ENCODE results near the gene RCOR2. TPM values are rescaled to one million over a fixed set of nuclear protein-coding genes. Genes with fewer than 3 reads are reported as not detected.

Gene RCOR2
- total and polyA plus RNA-seq, 4 donors, result 3.0 to 23.9 (median 16.3) TPM

- Histone ChIP-seq H3K27me3 (ENCODE audit: control insufficient read depth, insufficient read depth, low read length) (no peaks in the 10 kb centered on the region), H3K9me3 (ENCODE audit: control insufficient read depth, insufficient read depth, low read length) (no peaks in the 10 kb centered on the region), H3K36me3 (ENCODE audit: control insufficient read depth, insufficient read depth, low read length) (peaks cover 88% of the 10 kb centered on the region), H3K4me1 (ENCODE audit: control insufficient read depth, insufficient read depth, low read length) (no peaks in the 10 kb centered on the region), H3K4me3 (ENCODE audit: low read depth, low read length) (no peak overlapping the region), H3K27ac (ENCODE audit: low read depth, low read length) (no peak overlapping the region)
- DNase-seq (ENCODE audit: low read depth in 4 of 6, low spot score in 6 of 6), result no peak
- 100% methylated on average over 1 of the region's 3 CpGs for WGBS (ENCODE audit: insufficient coverage)
Observed at GRCh38 chr11:63901660-63902059, 15.3 kb downstream of the RCOR2 start.

GRCh38 chr11:63897459-63898146 lies 19.4 kb downstream of the RCOR2 start:
- WGBS (ENCODE audit: insufficient coverage), result 63% methylated on average over 6 of the region's 10 CpGs
- peak in 1 of 6 donors; percentile 81 for DNase-seq (ENCODE audit: low read depth in 4 of 6, low spot score in 6 of 6)
- peaks cover 65% of the 10 kb centered on the region for H3K36me3 ChIP-seq (ENCODE audit: control insufficient read depth, insufficient read depth, low read length)
- no peaks in the 10 kb centered on the region for H3K9me3 ChIP-seq (ENCODE audit: control insufficient read depth, insufficient read depth, low read length)
- no peaks in the 10 kb centered on the region for H3K27me3 ChIP-seq (ENCODE audit: control insufficient read depth, insufficient read depth, low read length)
- no peaks in the 10 kb centered on the region for H3K4me1 ChIP-seq (ENCODE audit: control insufficient read depth, insufficient read depth, low read length)
- H3K4me3 ChIP-seq (ENCODE audit: low read depth, low read length), result no peak overlapping the region
- no peak overlapping the region for H3K27ac ChIP-seq (ENCODE audit: low read depth, low read length)

- no peak overlapping the region for H3K27ac ChIP-seq (ENCODE audit: low read depth, low read length)
Observed at GRCh38 chr11:63896071-63896470, 20.9 kb downstream of the RCOR2 start.

GRCh38 chr11:63893355-63893754 lies 23.6 kb downstream of the RCOR2 start:
- 100% methylated on average over 3 of the region's 6 CpGs for WGBS (ENCODE audit: insufficient coverage)
- Histone ChIP-seq H3K27ac (ENCODE audit: low read depth, low read length) (no peak overlapping the region), H3K27me3 (ENCODE audit: control insufficient read depth, insufficient read depth, low read length) (no peaks in the 10 kb centered on the region), H3K4me3 (ENCODE audit: low read depth, low read length) (no peak overlapping the region), H3K36me3 (ENCODE audit: control insufficient read depth, insufficient read depth, low read length) (peaks cover 41% of the 10 kb centered on the region), H3K9me3 (ENCODE audit: control insufficient read depth, insufficient read depth, low read length) (no peaks in the 10 kb centered on the region), H3K4me1 (ENCODE audit: control insufficient read depth, insufficient read depth, low read length) (peaks cover 12% of the 10 kb centered on the region)
- DNase-seq (ENCODE audit: low read depth in 4 of 6, low spot score in 6 of 6), result no peak

More at GRCh38 chr11:63896071-63896470, 20.9 kb downstream of the RCOR2 start:
- DNase-seq (ENCODE audit: low read depth in 4 of 6, low spot score in 6 of 6), result no peak
- Histone ChIP-seq H3K27me3 (ENCODE audit: control insufficient read depth, insufficient read depth, low read length) (no peaks in the 10 kb centered on the region), H3K4me3 (ENCODE audit: low read depth, low read length) (no peak overlapping the region), H3K9me3 (ENCODE audit: control insufficient read depth, insufficient read depth, low read length) (no peaks in the 10 kb centered on the region), H3K36me3 (ENCODE audit: control insufficient read depth, insufficient read depth, low read length) (peaks cover 54% of the 10 kb centered on the region), H3K4me1 (ENCODE audit: control insufficient read depth, insufficient read depth, low read length) (no peaks in the 10 kb centered on the region)
- WGBS (ENCODE audit: insufficient coverage), result 89% methylated on average over 2 of the region's 4 CpGs

- Histone ChIP-seq H3K27ac (ENCODE audit: low read depth, low read length) (no peak overlapping the region), H3K9me3 (ENCODE audit: control insufficient read depth, insufficient read depth, low read length) (no peaks in the 10 kb centered on the region), H3K36me3 (ENCODE audit: control insufficient read depth, insufficient read depth, low read length) (peaks cover 34% of the 10 kb centered on the region), H3K4me1 (ENCODE audit: control insufficient read depth, insufficient read depth, low read length) (peaks cover 18% of the 10 kb centered on the region), H3K27me3 (ENCODE audit: control insufficient read depth, insufficient read depth, low read length) (no peaks in the 10 kb centered on the region), H3K4me3 (ENCODE audit: low read depth, low read length) (no peak overlapping the region)
- 49% methylated on average over 3 of the region's 3 CpGs for WGBS (ENCODE audit: insufficient coverage)
- no peak for DNase-seq (ENCODE audit: low read depth in 4 of 6, low spot score in 6 of 6)
Observed at GRCh38 chr11:63892228-63892627, 24.7 kb downstream of the RCOR2 start.

- Histone ChIP-seq H3K36me3 (ENCODE audit: control insufficient read depth, insufficient read depth, low read length) (peaks cover 25% of the 10 kb centered on the region), H3K27ac (ENCODE audit: low read depth, low read length) (no peak overlapping the region), H3K9me3 (ENCODE audit: control insufficient read depth, insufficient read depth, low read length) (no peaks in the 10 kb centered on the region), H3K4me3 (ENCODE audit: low read depth, low read length) (no peak overlapping the region), H3K4me1 (ENCODE audit: control insufficient read depth, insufficient read depth, low read length) (peaks cover 24% of the 10 kb centered on the region), H3K27me3 (ENCODE audit: control insufficient read depth, insufficient read depth, low read length) (no peaks in the 10 kb centered on the region)
- 75% methylated on average over 4 of the region's 7 CpGs for WGBS (ENCODE audit: insufficient coverage)
- no peak for DNase-seq (ENCODE audit: low read depth in 4 of 6, low spot score in 6 of 6)
Observed at GRCh38 chr11:63890368-63890767, 26.6 kb downstream of the RCOR2 start.

DNA sequence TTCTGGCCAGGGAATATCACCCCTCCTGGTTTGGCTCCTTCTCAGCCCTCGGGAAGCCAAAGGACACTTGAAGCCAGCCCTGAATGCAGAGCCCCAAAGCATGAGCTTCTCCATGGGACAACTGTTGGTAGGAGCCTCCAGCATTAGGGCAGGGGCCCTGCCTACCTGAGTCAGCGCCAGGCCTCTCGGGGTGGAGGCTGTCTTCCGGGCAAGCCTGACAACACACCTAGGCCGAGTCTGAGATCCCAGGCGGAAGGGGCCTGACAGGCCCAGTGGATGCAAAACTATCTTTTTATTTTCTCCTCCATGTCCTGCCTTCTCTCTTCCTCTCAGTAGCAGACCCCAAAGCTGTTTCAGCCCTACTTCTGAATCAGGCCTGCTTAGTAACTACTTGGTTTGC lies 27.6 kb downstream of the RCOR2 start:
- Histone ChIP-seq H3K36me3 (ENCODE audit: control insufficient read depth, insufficient read depth, low read length) (peaks cover 18% of the 10 kb centered on the region), H3K4me1 (ENCODE audit: control insufficient read depth, insufficient read depth, low read length) (peaks cover 32% of the 10 kb centered on the region), H3K27me3 (ENCODE audit: control insufficient read depth, insufficient read depth, low read length) (no peaks in the 10 kb centered on the region), H3K9me3 (ENCODE audit: control insufficient read depth, insufficient read depth, low read length) (no peaks in the 10 kb centered on the region), H3K27ac (ENCODE audit: low read depth, low read length) (no peak overlapping the region), H3K4me3 (ENCODE audit: low read depth, low read length) (no peak overlapping the region)
- no peak for DNase-seq (ENCODE audit: low read depth in 4 of 6, low spot score in 6 of 6)
- 92% methylated on average over 6 of the region's 6 CpGs for WGBS (ENCODE audit: insufficient coverage)

- Histone ChIP-seq H3K9me3 (ENCODE audit: control insufficient read depth, insufficient read depth, low read length) (no peaks in the 10 kb centered on the region), H3K4me3 (ENCODE audit: low read depth, low read length) (no peak overlapping the region), H3K4me1 (ENCODE audit: control insufficient read depth, insufficient read depth, low read length) (peaks cover 41% of the 10 kb centered on the region), H3K27ac (ENCODE audit: low read depth, low read length) (no peak overlapping the region), H3K36me3 (ENCODE audit: control insufficient read depth, insufficient read depth, low read length) (peaks cover 18% of the 10 kb centered on the region), H3K27me3 (ENCODE audit: control insufficient read depth, insufficient read depth, low read length) (no peaks in the 10 kb centered on the region)
- DNase-seq (ENCODE audit: low read depth in 4 of 6, low spot score in 6 of 6), result no peak
- 66% methylated on average over 10 of the region's 25 CpGs for WGBS (ENCODE audit: insufficient coverage)
Observed at GRCh38 chr11:63888170-63889086, 28.5 kb downstream of the RCOR2 start.

- Histone ChIP-seq H3K27ac (ENCODE audit: low read depth, low read length) (no peak overlapping the region), H3K9me3 (ENCODE audit: control insufficient read depth, insufficient read depth, low read length) (no peaks in the 10 kb centered on the region), H3K4me1 (ENCODE audit: control insufficient read depth, insufficient read depth, low read length) (peaks cover 49% of the 10 kb centered on the region), H3K27me3 (ENCODE audit: control insufficient read depth, insufficient read depth, low read length) (no peaks in the 10 kb centered on the region), H3K4me3 (ENCODE audit: low read depth, low read length) (no peak overlapping the region), H3K36me3 (ENCODE audit: control insufficient read depth, insufficient read depth, low read length) (peaks cover 18% of the 10 kb centered on the region)
- DNase-seq (ENCODE audit: low read depth in 4 of 6, low spot score in 6 of 6), result no peak
- WGBS (ENCODE audit: insufficient coverage), result 34% methylated on average over 4 of the region's 6 CpGs
Observed at GRCh38 chr11:63887386-63887999, 29.5 kb downstream of the RCOR2 start.

Data from spinal cord (tissue), 10 donors.